NOMO-1 (cell line): ENCODE measurements around the gene SGF29.
"Not testable (repeated sequence)": the region's sequence is repeated elsewhere in the genome, so short reads cannot be mapped to it uniquely, and the experiment has no call there.

Source experiments
- DNase-seq, 2 experiments: peaks; one replicate each; lab custom pipeline; 2025; ENCODE audit not compliant: unreplicated experiment in 2 of 2; lab: John Stamatoyannopoulos, UW

SGF29 gene

GRCh38 chr16:28553776-28554633 is at the start of gene SGF29:
TSS of gene SGF29 (plus strand) at chr16:28553920. CDS start at chr16:28581070, 27,150 bp downstream.
- DNase-seq: peak; percentile 87 to 92

- DNase-seq: no peak
Measured at GRCh38 chr16:28504707-28505404, 48.9 kb upstream of the SGF29 start.

GRCh38 chr16:28505489-28506137 is 48.1 kb upstream of the SGF29 start:
- DNase-seq: no peak

GRCh38 chr16:28511031-28511430 is 42.7 kb upstream of the SGF29 start:
- no peak for DNase-seq

- no peak for DNase-seq
Measured at GRCh38 chr16:28511801-28512789, 41.6 kb upstream of the SGF29 start.

- DNase-seq: no peak
Measured at GRCh38 chr16:28513484-28514181, 40.1 kb upstream of the SGF29 start.

- no peak for DNase-seq
Measured at GRCh38 chr16:28514246-28514645, 39.5 kb upstream of the SGF29 start.

GRCh38 chr16:28520672-28521071 is 33.0 kb upstream of the SGF29 start:
- DNase-seq: no peak

- no peak for DNase-seq
Measured at GRCh38 chr16:28521436-28521835, 32.3 kb upstream of the SGF29 start.

GRCh38 chr16:28522792-28523191 is 30.9 kb upstream of the SGF29 start:
- DNase-seq: no peak

GRCh38 chr16:28524681-28525171 is 29.0 kb upstream of the SGF29 start:
- peak in 1 of 2 experiments; percentile 13 for DNase-seq

GRCh38 chr16:28526201-28527099 is 27.3 kb upstream of the SGF29 start:
- no peak for DNase-seq

GRCh38 chr16:28527100-28527785 is 26.5 kb upstream of the SGF29 start:
- DNase-seq: not testable (repeated sequence)

GRCh38 chr16:28527985-28528384 is 25.7 kb upstream of the SGF29 start:
- DNase-seq: no peak

GRCh38 chr16:28528463-28528867 is 25.3 kb upstream of the SGF29 start:
- no peak for DNase-seq

GRCh38 chr16:28529124-28529523 is 24.6 kb upstream of the SGF29 start:
- no peak for DNase-seq

- DNase-seq: no peak
Measured at GRCh38 chr16:28531777-28532744, 21.7 kb upstream of the SGF29 start.
